DMS153 treated with DMSO at 0.1 percent for 48 hours (cell line): ENCODE measurements around the gene MYH11.
"Not testable (repeated sequence)": the region's sequence is repeated elsewhere in the genome, so short reads cannot be mapped to it uniquely, and the experiment has no call there.

Source experiments
- DNase-seq: peaks from one replicate; lab custom pipeline; 2025; ENCODE audit not compliant: unreplicated experiment; lab: John Stamatoyannopoulos, UW

The MYH11 gene

DNA sequence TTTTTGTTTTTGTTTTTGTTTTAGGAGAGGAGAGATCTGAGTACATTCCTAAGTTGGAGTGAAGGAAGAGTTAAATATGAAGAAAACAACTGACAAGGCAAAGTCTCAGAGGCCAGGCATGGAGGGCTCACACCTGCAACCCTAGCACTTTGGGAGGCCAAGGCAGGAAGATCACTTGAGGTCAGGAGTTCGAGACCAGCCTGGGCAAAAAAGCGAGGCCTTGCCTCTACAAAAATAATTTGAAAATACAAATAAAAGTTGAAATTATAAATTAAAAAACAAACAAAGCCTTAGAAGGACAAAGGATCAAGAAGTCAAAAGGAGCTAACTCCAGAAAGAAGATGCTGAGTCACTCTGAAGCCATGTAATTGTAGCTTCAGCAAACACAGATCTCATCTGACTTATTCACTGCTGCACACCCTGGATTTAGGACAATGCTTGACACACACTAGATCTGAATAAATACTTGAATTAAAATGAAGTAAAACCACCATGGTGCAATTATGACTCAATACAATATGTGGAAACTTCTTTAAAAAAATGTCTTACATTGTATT, 22.5 kb upstream of the MYH11 start:
- DNase-seq = no peak

DNA sequence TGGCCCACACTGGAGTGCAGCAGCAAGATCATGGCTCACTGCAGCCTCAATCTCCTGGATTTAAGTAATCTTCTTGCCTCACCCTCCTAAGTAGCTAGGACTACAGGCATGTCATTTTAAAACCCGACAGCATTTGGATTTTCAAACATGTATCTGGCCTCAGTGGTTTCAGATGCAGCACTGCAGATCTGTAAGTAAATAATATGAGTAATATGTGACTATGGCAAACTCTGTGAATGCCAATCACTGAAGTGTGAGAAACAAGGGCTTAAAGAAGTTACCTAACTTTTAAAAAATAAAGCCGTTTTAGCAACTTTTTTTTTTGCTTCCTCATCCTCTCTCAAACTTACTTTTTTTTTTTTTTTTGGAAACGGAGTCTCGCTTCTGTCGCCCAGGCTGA, 19.7 kb upstream of the MYH11 start:
- DNase-seq = no peak

DNA sequence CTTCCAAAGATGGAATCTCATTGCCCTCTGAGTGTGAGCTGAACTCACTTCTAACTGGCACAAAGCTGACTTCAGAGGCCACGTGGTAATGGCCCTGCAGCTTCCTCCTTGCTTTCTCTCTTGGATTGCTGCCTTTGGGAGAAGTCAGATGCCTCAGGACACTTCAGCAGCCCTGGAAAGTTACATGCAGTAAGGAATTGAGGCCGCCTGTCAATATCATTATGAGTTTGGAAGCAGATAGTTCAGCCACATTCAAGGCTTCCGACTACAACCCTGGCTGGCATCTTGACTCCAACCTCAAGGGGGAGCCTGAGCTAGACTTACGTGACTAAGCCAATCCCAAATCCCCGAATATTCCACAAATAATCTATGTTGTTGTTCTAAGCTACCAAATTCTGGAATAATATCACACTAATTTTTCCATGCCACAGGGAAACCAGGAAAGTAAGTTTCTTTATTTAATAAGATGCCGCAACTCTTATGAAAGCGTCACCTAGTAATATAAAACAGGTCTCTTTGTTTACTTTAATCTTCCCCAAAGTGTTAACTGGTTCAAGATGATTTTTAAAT, 18.0 kb upstream of the MYH11 start:
- DNase-seq = no peak

DNA sequence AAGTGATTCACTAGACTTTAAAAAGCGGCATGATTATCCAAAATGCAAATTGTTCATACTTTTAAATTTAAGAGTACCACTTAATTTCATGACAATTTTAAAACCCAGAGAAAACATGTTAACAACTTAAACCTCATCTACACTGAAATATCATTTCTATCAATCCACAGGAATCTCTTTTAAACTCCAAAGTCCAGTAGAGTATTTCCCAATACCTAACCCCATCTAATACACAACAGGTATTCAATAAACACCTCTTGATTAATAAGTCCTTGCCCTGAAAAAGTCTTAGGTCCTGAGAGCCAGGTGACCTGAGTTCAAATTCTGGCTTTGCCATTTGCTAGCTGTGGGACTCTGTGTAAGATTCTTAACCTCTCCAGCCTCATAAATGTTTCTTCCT, 16.9 kb upstream of the MYH11 start:
- DNase-seq = no peak

DNA sequence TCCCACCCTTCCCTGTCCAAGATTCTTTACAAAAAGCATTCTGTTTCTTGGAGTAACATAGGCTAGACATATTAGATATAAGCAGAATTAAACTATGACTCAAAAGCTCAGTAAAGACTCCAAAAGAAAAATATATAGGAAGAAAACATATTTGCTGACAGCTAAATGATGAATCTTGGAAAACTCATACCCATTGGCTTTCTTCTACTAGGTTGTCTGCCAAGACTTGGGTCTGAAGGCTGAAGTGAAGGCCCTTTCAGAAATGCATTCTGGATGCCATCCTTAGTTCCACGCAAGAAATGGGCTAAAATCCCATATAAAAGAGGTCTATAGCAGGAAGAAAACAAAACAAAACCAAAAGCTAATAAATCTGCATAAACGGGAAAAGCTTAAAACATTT, 16.5 kb upstream of the MYH11 start:
- DNase-seq = no peak

DNA sequence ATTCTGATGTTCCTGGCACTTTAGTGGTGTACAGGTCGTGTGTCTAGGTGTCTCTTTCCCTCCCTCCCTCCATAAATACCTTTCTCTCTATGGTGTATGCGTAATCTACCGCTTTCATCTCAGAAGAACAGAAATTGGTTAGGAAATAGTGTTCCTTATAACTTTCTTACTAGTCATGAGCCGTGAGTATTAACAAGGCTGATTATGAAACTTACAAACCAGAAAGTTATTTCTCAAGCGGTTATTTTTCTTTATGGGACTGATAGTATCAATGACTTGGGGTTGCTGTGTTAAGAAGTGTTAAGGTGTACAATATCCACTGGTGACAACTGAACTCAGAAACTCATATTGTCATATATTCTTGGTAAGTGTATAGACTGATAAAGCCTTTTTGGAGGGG, 13.2 kb upstream of the MYH11 start:
- no peak for DNase-seq

DNA sequence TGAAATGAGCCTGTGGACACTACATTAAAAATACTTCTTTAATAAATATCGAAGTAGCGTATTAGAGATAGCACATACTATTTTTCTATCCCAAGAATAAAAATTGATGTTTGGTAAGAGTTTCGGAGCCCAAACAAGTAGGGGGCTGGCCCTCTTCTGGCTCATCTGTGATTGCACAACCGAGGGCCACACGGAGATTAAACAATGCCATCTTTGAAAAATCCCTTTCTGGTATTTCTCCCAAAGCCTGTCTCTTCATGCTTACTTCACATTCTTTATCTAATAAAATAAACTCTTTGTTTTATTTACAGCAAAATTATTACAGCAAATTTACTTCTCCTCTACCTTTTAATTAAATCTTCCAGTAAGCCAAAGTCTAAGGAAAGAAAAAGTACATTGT, 9.6 kb upstream of the MYH11 start:
- no peak for DNase-seq

DNA sequence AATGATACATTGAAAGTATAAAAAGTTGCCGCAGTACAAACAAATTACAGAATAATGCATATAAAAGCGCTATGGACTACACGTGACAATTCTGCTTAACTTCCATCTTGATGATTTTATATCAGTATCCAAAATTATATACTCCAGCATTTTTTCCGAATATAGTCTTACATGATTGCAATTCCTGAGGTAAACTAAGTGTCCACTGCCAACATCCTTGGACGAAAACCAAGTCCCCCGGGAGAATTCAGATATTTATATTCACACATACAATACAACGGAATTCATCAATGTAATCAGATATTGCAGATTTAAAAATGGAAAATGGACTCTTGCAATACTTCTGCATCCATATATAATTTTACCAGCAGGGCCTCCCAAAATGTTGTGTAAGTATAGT, 8.9 kb upstream of the MYH11 start:
- no peak for DNase-seq

DNA sequence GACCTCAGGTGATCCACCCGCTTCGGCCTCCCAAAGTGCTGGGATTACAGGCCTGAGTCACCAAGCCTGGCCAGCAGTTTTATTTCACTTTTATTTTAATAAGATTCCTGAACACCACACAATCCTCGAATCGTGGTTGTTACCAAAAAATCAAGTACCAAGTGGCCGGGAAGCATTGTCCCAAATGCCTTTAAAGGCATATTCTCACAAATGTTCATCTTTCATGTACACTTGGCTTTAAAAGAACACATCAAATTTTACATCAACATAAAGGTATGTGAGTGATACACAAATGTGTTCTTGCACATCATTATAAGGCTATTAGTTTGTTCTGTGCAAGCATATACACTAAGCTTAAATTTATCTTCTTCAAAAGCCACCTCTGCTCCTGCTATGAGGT, 8.1 kb upstream of the MYH11 start:
- DNase-seq = no peak

DNA sequence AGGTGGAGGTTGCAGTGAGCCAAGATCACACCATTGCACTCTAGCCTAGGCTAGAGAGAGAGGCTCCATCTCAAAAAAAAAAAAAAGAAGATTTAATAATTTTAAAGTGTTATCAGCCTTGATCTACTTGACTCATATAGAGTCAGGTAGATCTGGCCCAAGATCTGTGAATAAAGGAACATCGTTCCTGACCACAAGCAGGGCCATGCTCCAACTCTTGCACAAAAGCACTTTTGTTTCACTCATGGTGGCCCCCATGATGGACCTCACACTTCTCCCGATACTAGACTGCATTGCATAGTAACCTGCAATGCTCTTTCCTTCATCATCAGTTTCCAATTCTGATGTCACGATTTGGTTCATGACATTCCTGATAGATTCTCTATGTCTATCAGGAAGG, 5.2 kb upstream of the MYH11 start:
- no peak for DNase-seq

DNA sequence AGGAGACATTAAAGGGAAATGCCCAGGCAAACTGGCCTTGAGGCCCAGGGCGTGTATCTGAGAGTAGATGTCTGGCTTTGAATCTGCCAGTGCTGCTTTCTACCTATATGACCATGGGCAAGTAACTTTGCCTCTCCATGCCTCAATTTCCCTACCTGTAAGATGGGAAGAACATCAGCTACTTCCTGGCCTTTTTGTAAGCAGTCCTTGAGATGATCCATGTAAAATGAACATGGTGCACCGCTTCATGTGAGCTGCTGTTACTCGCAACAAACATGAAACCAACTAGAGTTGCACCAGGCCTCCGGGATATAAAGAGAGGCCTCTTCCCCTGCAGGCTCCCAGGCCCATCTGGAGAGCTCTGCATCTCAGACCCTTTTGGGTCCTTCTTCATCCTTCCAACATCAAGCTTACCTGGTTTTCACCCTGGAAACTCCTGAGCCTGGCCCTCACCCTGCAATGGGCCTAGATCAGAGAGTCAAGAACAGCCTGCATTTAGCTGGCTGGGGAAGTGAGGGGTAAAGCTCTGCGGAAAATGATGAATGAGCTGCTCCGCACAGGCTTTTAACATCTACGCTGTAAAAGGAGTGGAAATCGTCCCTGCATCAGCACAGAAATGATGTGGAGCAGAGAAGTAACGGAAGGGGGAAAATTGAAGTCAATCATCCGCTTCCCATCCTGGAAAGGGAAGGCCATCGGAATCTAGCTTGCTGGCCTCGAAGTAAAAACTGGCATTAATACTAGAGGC, 2.3 kb upstream of the MYH11 start:
- DNase-seq = no peak

DNA sequence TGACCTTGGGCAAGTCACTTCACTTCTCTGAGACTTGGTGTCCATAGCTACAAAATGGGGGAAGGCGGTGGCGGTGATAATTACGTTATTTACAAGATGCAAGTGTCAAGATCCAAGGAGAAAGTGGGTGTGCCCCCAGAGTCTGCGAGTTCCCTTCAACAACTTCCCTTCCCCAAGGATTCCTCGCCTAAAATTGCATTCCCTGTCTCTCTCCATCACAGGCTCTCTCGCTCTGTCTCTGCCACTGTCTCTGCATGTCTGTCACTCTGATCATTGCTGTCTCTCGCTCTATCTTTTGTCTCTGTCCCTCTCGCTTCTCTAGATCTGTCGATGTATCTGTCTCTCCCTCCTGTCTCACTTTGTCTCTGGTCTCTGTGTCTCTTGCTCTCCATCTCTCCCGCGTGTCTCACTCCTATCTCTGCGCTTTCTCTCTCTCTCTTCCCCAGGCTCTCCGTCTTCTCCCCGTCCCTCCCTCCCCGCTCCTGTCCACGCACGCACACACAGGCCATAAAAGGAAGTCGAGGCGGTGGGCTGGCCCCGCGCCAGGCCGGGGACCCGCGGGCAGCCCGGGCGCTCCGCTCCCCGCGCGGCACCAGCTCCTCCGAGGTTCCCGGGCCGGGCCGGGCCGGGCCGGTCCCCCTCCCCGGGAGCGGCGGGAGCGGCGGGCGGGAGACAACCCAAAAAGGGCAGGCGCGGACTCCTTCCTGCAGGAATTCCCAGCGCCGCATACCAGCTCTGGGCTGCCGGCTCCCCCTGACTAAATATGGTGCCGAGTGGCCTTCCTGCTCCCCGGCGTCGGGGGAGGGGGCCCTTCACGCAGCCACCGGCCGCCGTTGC, 1.1 kb upstream of the MYH11 start:
- no peak for DNase-seq

DNA sequence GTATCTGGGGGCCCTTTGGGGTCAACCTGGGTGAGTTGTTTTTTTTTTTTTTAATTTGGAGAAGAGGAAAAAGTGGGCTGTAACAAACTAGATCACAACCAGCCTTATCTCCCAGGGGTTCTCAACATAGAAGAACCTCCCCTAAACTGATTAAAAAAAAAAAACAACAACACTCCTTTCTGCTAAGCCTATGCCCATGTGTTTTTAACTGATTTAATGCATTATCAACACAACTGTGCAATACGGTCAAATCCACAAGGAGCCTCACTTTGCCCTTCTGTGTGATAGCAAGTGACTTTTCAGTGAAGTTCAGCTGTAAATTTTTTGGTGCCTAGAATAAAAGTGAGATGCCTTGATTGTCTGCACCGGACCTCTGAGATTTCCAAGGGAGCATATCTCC, 646 bp downstream of the MYH11 start:
- no peak for DNase-seq

DNA sequence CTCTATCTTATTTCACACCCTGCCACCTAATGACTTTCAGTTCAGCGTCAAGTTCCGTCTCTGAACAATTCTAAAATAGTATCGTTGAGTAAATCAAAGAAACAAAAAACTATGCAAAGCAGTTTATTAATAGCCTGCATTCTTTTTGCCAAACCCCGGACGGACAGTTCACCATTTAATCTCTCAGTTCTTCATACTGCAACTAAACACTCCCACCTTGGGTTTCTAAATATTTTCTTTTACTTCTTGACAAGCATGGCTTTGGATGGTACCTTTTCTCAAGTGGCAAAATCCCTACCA, 1.2 kb downstream of the MYH11 start:
- DNase-seq = no peak

DNA sequence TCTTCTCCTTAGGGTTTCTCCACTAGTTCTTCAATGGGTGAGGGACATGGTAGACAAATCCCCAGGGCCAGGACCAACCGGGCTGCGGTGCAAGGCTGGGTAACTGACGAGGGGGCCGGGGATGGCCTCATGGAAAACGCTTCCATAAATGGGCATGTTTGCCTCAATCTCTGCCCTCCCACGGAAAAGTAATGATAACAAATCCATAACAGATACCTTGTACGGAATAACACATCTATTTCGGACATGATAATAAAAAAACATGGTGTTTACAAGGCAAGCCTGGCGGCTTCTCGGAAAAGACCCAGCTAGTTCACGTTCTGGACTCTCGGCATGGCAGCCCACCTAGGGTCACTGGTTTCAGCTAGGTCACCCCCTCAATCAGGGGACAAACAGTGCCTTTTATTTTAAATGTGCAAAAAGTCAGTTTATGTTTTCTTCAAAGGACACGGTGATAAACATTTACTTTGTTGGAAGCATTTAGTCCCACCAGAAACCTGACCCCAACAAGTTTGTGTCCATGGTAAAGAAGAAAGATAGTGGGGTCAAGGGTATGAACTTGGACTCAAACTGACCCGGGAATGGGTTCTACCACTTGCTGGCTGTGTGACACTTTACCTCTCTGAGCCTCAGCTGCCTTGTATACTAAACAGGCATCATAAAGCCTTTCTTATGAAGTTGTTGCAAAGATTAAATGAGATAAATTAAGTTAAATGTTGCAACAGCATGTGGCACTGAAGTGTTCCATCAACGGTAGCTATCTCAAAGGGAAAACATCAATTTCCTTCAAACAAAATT, 1.7 kb downstream of the MYH11 start:
- no peak for DNase-seq

DNA sequence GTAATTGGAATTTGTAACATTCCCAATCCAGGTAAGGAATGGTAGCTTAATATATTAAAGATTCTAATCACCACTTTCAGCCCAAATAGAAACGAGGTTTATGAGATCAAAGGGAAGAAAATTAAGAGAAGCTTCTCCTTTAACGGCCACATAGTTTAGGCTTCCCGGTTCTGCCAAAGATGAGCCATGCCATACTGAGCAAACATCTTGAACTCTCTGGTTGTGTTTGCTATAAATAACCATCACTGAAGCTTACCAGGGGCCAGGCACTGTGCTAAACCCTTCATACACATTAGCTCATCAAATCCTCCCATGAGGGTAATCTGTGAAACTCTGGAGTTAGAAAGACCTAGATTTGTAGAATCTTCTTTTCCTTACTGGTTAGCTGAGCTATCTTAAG, 2.8 kb downstream of the MYH11 start:
- no peak for DNase-seq

DNA sequence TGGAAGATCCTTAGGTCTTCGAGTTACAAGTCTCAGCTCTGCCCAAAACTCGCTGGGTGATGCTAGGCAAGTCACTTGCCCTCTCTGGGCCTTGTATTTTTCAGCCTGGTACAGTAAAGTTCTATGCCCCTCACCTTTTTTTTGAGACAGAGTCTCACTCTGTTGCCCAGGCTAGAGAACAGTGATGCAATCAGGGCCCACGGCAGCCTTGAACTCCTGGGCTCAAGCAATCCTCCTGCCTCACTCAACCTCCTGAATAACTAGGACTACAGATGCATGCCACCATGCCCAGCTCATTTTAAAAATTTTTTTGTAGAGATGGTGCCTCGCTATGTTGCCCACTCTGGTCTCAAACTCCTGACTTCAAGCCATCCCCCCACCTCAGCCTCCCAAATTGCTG, 3.8 kb downstream of the MYH11 start:
- no peak for DNase-seq

DNA sequence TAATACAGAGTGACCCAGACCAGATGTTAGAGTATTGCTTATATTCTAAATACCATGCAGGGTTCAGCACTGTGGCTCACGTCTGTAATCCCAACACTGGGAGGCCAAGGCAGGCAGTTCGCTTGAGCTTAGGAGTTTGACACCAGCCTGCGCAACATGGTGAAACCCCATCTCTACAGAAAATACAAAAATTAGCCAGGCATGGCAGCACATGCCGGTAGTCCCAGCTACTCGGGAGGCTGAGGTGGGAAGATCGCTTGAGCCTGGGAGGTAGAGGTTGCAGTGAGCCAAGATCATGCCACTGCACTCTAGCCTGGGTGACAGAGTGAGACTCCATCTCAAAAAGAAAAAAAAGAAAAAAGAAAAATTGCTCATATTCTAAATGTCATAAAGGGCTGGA, 6.3 kb downstream of the MYH11 start:
- DNase-seq = not testable (repeated sequence)

DNA sequence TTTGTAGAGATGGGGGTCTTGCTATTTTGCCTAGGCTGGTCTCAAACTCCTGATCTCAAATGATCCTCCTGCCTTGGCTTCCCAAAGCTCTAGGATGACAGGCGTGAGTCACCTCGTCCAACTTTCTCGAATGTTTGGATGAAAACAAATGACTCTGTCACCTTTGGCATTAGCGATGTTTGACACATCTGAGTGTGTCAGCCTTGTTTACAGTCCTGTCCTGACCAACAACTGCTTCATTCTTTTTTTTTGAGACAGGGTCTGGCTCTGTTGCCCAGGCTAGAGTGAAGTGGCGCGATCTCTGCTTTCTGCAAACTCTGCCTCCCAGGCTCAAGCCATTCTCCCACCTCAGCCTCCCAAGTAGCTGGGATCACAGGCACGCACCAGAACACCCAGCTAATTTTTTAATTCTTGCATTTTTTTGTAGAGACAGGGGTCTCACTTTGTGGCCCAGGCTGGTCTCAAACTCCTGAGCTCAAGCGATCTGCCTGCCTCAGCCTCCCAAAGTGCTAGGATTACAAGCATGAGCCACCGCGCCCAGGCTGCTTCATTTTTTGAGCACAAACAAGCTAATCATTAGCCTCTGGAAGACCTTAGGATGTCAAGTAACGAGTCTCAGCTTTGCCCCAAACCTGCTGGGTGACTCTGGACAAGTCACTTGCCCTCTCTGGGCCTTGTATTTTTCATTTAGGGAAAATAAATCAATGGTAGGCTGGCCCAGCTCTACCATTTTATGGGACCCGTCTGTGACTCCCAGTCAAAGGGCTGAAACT, 7.4 kb downstream of the MYH11 start:
- no peak for DNase-seq

DNA sequence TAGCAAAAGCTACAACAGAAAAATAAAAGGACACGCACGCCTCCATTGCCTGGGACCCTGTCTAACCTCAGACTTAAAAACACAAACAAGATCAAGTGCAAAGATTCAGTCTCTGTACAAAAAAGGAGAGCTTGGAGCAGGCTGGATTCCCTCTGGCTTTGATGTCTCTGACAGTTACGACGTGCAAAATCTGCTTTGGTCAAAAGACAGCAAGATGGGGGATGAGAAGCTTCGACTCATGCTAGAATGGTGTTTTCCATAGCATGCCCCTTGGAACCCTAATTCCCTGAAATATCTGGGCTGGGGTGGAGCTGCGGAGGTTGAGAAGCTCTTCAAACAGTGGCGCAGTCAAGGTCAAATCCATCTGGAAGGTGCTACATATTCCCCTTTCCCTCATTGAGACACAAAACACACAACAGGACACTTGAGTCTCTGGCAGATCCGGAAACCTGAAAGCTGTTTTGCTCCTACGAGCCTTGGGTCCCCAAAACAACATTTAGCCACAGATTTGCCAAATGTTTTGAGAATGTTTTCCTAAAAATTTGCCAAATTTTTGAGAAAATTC, 9.1 kb downstream of the MYH11 start:
- no peak for DNase-seq
